NCI-H2171 treated with DMSO at 0.1 percent for 48 hours (cell line): ENCODE data around the gene NAV3.

Source experiments
- DNase-seq: peaks from one replicate; lab custom pipeline; 2025; lab: John Stamatoyannopoulos, UW

NAV3 gene

GRCh38 chr12:77992760-77993159 lies 162.1 kb downstream of the NAV3 start:
- no peak for DNase-seq

DNA sequence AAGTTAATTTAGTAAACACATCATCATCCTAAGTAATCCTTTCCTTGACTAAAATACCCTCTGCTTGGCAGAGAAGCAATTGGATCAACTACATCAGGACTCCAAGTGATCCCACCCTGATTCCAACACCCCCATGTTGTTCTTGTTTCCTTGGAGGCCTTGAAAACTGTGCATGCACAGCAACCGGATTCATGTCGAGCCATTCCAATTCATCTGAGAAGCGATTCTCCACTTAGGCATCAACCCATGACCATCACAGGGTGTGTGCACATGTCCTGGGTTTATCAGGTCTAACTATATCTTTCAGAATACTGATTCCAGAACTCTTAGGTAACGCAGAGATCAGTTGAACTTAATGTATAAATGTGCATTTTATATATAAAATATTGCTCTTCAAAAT lies 163.0 kb downstream of the NAV3 start:
- DNase-seq, result no peak

- DNase-seq, result no peak
Measured at GRCh38 chr12:77995436-77996167, 164.9 kb downstream of the NAV3 start.

- DNase-seq, result peak; percentile 30
Measured at GRCh38 chr12:77996670-77997069, 166.0 kb downstream of the NAV3 start.

- DNase-seq, result no peak
Measured at GRCh38 chr12:77998236-77998786, 167.6 kb downstream of the NAV3 start.

DNA sequence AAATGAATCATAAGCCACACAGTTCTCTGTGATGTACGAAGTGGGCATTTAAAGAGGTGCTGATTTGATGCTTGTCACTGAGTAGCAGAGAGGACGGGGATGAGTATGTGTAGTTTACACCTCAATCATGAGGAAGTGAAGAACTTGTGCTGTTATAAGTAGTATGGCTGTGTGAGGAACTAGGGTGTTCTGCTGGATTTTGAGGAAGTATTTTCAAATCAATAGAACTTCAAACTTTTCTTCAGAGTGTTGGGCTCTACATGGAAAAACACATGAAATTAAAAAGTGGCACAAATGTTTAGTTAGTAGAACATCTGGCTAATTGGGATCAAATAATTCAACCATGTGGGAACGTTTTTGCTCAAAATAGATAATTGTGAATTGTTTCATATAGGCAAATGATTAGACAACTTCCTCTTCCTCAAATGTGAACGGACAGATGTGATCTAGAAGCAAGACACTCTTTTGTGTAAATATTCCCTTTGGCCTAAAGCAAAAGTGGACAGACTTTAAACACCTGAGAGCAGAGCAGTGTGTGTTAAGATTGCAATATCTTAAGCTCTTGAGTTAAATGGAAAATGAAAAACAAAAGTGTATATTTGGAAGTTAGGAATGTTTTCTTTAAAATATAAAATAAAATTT lies 168.5 kb downstream of the NAV3 start:
- no peak for DNase-seq

DNA sequence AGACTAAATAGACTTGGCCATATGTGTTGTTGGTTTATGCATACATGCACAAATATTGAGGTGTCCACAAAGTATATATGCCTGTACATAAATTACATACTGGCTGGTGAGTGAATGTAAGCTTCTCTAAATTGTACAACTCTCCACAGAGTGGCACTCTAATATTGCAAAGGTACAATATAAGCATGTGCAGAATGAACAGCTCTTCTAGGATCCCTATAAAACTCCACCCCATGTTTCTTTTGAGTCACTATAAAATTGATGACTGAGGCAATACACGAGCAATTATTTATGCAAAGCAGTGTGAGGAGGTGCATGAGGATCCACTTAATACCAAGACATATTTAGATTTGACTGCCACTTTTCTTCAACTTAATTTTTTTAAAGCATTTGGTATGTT lies 172.2 kb downstream of the NAV3 start:
- peak; percentile 41 for DNase-seq

DNA sequence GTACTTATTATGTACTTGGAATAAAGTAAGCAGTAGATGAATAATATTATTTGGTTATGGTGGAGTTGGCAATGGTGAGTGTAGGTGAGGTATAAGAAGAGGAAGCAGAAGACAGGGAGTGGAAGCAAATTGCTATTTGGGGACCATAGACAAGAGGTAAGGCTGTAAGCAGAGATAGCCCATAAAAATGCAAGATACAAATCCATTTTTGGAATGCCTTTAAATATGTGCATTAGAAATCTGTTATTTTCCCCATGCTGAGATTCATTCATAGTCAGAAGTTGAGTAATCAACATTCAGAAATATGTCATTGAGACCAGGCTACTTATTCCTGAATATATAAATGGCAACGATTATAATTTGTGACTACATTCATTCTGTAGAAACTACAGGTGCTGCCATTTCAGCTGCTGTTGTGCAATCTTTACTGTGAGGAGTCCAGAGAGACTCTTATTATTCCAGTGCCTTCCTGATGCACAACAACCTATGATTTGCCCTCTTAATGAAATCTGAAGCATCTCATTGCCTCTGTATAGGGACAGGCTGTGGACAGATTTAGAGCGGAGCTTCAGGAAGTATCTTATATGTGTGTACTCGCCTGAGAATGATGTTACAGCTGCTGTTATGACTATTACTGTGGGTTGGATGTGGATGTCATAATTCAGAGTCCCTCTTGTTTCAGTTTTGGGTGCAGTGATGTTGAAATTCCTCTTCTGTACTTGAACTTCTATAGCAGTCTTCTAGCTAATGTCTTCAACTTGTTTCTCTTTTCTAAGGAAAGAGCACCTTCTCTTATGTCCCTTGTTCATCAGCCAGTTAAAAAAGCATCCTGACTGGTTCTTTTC lies 173.8 kb downstream of the NAV3 start:
- no peak for DNase-seq

DNA sequence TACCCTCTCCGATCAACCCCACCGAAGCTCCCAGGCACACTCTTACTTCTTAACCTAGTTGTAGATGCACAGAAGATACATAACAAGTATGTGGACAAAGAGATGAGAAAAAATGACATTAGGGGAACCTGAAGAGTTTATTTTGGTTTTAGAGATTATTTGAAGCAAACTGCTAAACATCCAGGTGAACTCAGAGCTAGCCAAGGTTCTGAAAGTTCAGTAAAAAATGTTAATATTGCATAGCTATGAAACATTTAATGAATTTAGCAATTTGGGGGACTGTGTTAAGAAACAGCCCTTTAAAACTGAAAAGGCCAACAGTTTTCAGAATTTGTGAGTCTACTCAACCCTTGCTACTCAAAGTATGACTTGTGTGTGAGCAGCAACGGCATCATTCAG lies 174.4 kb downstream of the NAV3 start:
- DNase-seq, result no peak

GRCh38 chr12:78007173-78007572 lies 176.5 kb downstream of the NAV3 start:
- DNase-seq, result no peak

DNA sequence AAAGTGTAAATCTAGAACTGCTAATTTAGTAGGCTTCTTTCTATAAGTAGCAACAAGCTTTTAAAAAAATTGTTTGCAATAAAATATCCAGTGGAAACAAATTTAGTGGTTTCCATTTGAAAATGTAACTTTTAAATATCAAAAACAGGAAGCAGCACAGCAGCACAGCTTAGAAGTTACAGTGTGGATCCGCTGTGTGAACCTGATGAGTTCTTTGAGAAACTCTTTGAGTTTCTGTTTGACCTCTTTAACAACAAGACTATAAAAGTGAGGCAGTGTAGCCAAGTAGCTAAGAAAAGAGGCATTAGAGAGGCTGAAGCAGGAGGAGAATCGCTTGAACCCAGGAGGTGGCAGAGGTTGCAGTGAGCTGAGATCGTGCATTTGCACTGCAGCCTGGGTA lies 178.3 kb downstream of the NAV3 start:
- DNase-seq, result no peak

DNA sequence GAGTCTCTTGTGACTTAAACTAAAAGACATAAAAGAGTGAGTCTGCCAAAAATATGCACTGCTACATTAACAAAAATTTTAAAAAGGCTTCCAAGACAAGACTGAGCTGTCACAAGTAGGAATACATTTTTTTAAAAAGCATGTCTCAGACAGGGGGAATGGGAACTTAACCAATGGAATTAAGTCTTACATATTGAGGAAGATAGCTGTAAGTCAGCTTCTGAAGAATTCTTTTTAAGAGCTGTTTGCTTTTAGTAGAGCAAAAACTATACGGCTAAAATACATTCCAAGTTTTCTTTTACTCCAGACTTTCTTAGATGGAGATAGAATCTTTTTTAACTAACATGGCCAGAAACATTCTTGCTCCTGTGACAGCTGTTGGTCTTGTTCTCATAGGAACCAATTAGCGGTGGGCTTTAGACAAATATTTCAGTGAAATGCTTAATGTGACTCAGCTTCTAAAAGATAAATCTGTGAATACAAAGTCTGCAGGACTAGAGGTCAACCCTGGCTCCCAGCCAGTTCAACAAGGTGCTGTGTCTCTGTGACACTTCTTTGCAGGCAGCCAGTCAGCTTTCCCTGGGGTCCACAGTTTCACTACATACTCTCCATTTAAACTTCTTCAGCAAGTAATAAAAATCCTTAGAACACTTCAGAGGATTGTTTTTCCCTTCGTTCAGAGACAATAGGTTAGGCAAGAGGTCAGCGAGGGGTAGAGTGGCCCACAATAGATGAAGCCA lies 187.6 kb downstream of the NAV3 start:
- no peak for DNase-seq

- DNase-seq, result no peak
Measured at GRCh38 chr12:78018939-78019338, 188.2 kb downstream of the NAV3 start.

GRCh38 chr12:78028426-78028825 lies 197.7 kb downstream of the NAV3 start:
- no peak for DNase-seq

GRCh38 chr12:78034025-78034424 lies 203.3 kb downstream of the NAV3 start:
- DNase-seq, result no peak

DNA sequence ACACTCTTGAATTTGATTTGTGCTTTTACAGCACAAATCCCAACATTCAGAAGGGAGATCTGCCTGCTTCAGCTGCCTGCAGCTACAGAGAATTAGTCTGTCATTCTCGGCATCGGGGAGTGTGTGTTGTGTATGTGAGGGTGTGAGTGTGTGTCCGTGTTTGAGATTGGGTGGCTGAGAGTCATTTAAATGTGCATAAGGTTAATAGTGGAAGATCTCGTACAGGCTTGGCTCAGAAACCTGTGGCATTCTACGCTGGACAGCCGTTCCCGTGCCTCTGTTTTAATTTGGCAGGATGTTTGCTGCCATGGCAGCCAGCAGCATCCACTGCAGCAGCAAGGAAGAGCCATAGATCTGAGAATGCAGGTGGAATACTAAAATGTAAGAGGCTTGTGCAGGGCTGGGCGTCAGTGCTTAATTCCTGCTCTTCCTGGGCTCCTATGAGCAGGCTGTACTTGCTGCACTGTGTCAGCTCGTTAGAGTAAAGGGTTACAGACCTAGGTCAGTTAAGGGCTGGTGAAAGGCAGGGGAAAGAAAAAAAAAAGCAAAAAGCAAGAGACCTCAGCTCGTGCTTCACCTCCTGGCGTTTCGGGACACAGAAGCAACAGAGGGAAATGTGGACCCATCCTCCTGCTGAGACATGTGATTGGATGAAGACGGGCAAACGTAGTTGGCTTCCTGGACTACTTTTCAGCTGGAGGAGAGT lies 205.4 kb downstream of the NAV3 start:
- no peak for DNase-seq

- no peak for DNase-seq
Measured at GRCh38 chr12:78036874-78037273, 206.2 kb downstream of the NAV3 start.

DNA sequence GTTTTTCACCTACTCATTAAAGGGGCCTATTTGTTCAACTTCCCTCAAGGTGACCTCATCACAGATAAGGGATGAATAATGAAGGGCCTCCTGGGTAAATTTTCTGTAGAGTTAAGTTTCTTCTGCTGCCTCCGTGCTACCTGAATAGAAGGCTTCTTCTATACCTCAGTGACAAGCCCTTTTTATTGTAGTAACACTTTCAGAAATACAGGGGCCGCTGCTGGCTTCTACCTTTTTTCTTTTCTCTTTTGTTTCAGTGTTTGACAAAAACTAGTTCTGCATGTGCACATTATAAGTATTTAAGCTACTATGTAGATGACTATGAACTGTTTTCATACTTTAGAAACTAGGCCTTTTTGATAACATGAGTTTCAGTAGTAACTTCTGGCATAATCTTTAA lies 207.0 kb downstream of the NAV3 start:
- no peak for DNase-seq

- no peak for DNase-seq
Measured at GRCh38 chr12:78038541-78038940, 207.8 kb downstream of the NAV3 start.

DNA sequence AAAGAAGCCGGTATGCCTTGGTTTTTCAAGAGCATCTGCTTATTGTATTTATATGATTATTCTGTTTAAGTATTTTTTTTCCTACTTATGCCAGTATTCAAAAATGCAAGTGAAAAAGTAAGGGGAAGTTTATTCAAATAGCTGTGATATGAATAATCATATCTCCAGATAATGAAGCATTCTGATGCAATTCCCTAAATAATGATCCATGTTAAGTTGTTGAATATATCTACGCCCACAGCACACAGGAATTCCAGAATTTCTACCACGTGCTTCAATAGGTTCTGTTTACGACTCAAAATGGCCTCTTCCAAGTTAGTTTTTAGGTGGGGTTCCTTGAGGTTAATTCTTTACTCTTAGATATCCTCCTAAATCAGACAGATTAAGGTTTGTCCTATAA lies 208.3 kb downstream of the NAV3 start:
- DNase-seq, result no peak

GRCh38 chr12:78040111-78040510 lies 209.4 kb downstream of the NAV3 start:
- no peak for DNase-seq
